DMS 273 (cell line): ENCODE data around the gene IL24.
A peak's percentile ranks its signal among the peaks of the same experiment; 100 is the strongest.

Source experiments
- DNase-seq: peaks from one replicate; lab custom pipeline; 2025; ENCODE audit not compliant: unreplicated experiment; lab: John Stamatoyannopoulos, UW

IL24 gene

DNA sequence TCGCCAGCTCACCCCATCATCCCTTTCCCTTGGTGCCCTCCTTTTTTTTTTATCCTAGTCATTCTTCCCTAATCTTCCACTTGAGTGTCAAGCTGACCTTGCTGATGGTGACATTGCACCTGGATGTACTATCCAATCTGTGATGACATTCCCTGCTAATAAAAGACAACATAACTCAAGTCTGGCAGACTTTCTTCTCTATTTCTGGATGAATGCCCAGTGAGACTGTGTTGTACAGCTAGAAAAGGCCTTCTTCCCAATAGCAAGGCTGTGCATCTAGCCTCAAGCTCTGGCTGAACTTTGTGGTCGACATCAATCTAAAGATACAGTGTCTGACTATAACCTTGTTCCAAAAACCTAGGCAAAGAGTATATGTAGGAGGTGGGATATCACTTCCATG lies 6.4 kb downstream of the IL24 start:
- peak; percentile 12 for DNase-seq

DNA sequence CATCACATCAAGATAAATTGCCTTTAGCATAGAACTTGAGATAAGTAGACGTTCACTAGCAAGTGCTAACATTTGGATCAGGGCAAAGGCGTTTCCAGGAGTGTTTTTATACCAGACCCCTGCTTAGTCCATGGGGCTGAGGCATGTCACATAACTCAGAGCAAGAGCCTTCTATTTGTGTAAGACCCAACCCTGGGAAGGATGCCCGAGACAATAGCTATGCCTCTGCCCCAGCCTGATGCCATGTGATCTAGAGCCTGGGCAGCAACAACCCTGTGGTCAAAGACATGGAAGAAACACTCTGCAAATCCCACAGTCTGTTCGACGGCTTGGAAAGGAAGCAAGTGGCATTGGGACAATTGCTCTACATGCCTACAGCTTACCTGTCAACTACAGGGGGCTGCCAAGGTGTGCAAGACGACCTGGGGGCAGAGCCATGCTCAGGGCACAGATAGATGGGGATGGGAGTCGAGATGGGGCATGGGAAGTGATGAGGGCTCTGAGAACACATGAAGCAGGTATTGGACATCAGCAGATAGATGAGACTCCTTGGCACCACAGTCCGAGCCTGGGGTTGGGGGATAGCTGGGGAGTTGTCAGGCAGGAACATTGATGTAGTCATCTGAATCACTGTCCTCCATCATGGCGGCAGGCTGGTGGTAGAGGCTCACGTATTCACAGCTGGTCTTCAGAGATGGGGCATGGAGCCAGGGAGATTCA lies 7.3 kb downstream of the IL24 start:
- no peak for DNase-seq

DNA sequence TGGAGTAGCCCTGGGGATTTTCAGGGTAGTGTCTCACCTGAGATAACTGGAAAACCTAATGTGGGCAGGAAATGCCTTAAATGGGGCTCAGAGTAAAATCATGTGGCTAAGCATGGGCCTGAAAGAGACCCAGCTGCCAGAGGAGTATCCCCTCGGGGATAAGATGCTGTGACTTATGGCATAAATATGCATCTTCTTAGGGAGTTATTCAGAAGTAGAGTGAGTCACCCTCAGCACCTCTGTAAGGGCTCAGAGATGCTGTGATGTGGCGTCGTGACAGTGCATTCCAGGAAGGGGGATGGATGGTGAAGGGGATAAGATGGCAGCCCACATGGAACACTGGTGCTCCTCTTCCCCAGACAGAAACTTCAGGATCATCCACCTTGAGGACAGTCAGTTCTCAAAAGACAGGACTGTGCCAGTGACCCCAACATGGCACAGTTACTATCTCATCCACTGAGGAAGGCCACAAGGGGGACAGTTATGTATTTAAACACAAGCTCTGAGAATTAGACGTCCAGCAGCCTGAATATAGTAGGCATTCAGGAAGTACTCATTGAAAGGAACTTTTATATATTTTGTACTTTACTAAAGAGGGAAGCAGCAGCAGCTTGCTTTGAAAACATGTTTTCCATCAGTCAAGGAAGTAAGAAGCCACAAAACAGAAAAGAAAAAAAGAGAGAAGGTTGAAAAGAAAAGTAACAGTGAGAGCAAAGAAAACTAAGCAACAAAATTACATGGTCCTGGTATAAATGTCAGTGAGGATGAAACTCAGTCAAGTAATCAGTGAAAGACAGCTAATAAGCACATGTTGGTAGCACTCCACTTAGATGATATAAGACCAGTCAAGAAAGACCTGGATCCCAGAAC lies 8.3 kb downstream of the IL24 start:
- no peak for DNase-seq

DNA sequence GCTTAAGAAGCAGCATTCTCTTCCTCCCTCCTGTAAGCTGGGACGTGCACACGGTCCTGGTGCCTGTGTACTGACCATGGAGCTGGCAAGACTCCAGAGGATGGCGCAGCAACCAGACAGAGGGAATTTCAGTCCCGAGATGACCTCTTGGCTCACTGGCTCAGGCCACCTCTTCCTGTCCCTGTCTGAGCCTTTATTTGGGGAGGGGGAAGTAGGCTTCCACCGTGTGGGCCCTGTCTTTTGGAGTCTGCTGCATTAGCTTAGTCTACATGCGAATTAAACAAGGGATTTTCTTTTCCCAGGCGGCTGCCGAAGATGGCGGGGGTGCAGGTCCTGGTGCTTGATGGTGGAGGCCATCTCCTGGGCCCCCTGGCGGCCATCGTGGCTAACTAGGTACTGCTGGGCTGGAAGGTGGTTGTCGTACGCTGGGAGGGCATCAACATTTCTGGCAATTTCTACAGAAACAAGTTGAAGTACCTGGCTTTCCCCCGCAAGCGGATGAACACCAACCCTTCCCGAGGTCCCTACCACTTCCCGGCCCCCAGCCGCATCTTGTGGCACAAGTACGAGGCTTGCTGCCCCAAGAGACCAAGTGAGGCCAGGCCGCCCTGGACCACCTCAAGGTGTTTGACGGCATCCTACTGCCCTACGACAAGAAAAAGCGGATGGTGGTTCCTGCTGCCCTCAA lies 10.2 kb downstream of the IL24 start:
- DNase-seq, result peak; percentile 60

DNA sequence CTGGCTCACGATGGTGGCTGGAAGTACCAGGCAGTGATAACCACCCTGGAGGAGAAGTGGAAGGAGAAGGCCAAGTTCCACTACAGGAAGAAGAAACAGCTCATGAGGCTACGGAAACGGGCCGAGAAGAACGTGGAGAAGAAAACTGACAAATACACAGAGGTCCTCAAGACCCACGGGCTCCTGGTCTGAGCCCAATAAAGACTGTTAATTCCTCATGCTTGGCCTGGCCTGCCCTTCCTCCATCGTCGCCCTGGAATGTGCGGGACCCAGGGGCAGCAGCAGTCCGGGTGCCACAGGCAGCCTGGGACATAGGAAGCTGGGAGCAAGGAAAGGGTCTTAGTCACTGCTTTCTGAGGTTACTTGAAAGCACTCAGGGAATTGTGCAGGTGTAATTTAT lies 10.8 kb downstream of the IL24 start:
- no peak for DNase-seq

DNA sequence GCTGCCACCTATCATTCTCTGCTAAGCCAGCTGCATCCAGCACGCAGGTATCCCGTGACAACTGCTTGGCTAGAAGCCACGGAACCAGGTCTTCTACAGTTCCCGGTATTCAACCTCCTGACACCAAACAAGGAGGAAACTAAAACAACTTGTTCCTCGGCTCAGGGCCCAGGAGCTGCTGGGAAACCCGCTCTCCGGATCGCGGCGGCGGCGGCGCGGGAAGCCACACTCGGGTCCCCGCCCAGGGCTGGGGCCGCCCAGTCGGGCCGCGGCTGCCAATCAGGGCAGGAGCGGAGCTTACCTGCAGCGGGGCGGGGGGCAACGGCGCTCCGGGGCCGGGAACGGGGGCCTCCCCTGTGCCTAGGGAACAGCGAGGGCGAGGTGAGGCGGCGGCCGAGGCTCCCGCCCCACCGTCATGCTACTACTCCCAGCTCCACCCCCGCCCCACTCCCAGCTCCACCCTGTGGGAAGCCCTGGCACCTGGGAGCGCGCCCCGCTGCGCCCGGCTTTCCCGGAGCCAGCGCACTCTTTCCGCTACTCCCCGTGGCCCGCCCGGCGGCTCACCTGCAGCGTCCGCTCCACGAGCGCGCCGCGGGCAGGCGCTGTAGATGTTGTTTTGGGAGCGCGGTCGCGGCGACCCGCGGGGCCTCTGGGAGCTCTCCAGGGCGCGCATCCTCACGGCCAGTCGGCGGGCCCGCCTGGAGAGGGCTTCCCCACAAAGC lies 12.1 kb downstream of the IL24 start:
- DNase-seq, result peak; percentile 70

DNA sequence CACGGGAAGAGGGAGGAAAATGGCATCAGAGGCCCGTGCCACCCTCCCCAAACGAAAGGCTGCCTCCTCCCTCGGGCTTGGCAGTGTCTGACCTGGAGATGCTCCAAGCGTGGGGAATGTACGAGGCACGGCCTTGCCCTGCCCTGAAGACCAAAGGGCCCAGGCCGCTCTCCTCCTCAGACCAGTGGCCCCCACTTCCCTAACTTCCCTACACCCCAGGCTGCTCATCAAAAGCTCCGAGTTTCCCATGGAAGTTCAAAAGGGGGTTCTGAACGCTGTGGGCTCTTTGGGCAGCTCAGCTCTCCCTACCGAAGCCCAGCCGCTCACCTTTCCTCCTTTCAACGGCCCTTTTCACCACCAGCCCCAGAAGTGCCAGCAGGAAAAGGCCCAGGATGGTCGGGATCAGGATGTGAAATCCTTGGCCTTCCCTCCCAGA lies 12.7 kb downstream of the IL24 start:
- DNase-seq, result no peak

DNA sequence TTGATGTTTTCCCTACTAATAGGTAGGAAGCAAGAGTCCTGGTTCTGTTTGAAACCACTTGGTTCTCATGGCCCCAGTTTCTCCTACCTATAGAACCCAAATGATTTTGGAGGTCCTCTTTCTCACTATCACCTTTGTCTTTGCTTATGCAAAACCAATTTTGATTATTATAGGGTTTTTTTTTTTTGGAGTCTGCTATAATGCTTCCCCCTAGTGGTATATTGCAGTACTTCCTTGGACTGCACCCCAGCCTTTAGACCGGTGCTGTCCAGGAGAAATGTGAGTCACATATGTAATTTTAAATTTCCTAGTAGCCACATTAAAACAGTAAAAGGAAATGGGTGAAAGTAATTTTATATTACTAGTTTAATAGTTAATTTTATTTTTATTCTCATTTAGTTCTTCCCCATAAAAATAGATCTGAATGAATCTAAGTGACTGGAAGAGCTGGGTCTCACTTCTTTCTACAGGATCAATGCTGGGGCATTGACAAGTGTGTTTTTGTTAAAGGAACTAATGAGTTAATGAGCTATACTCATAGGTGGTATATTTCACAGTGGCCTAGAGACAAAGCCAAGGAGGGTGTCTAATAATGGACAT lies 13.9 kb downstream of the IL24 start:
- peak; percentile 73 for DNase-seq

DNA sequence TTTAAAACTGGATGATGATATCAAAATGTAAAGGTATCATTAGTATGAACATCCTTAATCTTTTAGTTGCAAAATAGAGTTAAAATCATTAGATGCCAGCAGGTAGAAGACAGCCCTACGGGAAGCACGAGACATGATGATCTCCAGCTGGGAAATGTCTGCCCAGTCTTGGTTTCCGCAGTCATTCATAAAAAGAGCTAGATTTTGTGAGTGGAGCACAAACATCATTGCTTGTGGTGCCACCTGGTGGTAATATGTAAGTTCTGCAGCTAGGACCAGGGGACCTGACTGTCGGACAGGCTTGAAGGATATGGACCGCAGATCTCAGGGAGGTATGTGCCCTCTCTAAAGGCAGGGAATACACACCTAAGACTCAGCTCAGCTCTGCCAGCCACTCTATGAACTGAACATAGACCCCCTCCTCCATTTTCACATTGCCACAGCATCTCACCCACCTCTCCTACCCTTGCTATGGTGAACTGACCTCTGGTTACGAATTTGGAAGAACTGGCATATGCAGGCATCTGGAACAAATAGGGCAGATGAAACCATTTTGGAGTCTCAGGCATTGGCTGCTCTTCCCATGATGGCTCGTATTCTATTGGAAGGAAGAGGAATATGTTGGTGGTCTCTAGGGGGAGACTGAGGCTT lies 15.3 kb downstream of the IL24 start:
- peak; percentile 91 for DNase-seq

DNA sequence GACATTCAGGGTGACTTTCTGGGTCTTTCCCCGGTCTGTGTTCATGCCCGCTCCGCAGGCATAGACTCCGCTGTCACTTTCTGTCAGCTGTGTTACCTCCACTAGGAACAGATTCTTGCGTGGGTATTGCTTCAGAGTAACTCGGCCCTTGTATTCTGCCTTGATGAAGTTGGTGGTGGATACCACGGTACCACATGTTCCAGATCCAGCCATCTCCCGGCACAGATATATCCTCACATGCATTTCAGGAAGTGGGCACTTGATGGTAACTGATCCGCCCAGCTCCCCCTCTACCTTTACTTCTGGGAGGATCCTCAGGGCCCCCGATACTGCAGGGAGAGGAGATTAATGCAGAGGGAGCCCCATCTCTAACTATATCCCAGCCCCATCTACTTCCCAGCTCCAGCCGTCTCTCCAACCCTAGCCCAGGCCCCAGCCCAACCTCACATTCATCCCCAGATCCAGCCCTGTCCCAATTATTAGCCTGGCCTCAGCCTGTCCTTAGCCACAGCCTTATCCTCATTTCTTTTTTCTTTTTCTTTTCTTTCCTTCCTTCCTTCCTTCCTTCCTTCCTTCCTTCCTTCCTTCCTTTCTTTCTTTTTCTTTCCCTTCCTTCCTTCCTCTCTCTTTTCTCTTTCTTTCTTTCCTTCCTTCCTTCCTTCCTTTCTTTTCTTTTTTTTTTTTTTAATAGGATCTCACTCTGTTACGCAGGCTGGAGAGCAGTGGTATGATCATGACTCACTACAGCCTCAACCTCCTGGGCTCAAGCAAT lies 16.7 kb downstream of the IL24 start:
- DNase-seq, result no peak

DNA sequence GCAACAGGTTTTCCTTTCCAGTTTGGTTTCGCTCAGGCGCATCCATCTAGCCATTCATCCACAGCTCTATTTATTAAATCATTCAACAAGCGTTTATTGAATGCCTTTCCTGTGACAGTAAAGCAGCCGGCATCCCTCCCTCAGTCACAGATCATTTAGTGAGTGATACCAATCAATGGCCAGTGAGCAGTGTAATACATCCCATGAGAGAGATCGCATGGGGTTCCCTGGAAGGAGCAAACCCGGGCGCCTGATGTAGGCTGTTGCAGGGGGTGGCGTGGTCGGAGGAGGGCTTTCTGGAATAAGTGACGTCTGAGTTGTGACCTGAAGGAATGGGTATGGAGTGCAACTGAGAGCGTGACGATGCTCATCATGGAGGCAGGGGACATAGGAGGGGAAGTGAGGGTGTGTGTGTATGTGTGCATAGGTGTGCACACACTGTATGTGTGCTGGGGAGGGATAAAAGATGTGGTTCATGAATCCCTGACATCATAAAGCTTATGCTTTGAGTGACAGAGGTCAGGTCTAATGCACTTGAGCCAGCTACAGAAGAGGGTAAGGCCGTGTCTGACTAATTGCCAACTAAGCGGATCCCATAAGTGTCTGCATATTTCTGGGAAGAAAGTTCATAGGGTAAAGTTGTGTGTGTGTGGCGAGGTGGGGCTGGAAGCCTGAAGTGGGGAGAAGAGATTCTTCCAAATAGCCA lies 17.9 kb downstream of the IL24 start:
- DNase-seq, result no peak

DNA sequence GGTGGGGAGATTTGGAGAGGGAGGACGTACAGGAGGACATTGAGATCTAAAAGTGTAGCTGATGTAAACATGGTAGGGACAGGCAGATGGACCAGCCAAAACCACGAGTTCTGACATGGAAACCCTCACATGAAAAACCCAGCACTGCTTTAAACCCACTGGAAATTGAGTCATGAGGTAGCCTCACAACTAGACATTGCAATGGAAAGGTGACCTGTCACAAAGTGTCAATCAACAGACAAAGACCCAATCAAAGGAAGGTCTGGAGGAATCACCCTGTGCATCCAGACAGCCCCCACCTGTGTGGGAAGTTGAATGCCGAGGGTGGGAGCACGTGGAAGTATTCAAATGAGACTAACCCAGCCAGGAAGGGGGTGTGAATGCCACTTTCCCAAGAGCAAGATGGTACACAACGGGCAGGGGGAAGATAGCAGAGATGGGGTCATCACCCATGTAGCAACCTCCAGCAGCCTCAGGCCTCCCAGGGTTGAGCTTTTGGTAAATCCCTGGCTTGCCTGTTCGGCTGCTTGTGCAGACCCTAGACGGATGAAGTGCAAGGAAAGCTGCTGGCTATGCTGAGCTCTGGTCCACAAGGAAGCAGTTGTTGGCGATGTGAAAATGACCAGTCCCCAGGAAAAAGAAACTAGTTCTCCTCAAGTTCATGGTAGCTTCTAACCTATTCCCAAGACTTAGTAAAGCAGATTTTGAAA lies 18.9 kb downstream of the IL24 start:
- no peak for DNase-seq

DNA sequence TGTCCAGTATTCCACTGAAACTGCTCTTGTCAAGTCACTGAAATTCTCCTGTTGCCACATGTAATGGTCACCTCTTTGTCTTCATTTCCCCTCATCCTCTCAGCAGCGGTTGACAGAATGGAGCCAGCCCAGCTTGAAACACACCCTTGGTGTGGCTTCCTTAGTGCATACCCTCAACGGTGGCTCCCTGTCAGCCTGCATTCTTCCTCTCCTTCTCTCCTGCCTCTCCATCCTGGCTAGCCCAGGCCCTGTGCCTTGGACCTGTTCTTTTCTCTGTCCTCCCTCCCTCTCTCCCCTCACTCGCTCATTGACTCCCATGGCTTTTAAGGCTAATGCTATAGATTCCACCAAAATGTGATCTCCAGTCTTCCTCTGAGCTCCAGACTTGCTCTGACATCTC lies 20.8 kb downstream of the IL24 start:
- no peak for DNase-seq

DNA sequence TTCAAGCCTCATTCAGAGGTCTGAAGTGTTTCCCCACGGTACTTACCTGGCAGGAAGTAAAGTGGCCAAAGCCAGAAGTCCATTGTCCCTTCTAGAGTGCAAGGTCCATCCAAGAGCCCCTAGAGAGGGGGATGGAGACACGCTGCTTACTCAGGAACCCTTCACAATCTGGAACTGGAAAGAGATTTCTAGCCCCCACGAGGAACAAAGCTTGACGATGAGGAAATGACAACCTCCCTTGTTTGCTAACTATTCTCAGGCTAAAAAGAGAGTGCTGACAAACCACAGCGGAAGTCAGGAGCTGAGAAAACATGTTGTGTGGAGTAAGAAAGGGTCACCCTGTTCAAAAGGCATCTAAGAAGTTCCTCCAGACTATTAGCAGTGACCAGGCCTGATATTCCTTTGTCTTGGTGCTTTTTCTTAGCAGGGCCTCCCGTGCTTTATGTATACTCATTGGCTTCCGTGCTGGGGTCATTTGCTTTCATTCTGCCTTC lies 24.6 kb downstream of the IL24 start, which contains the start of gene FCMR:
FCMR (minus strand) TSS at position 170 of the 494 bp plus-strand sequence; CDS start at position 83, 87 bp downstream.
- no peak for DNase-seq

DNA sequence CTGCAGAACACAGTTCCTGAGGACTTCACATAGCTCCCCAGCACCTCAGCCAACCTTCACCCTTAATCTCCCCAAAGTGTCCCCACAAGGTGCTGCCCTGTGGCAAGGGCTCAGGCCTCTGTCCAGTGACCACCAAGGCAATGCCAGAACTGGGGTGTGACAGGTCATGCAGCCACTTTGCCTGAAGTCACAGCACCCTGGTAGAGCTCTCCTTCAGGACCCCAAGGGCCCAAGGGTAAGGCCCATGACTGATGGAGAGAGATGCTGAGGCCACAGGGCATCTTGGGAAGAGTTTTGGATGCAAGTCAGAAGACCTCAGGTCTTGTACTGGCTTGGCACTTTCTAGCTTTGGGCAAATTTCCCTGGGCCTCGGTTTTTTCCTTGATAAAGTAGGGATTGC lies 25.3 kb downstream of the IL24 start:
- no peak for DNase-seq

DNA sequence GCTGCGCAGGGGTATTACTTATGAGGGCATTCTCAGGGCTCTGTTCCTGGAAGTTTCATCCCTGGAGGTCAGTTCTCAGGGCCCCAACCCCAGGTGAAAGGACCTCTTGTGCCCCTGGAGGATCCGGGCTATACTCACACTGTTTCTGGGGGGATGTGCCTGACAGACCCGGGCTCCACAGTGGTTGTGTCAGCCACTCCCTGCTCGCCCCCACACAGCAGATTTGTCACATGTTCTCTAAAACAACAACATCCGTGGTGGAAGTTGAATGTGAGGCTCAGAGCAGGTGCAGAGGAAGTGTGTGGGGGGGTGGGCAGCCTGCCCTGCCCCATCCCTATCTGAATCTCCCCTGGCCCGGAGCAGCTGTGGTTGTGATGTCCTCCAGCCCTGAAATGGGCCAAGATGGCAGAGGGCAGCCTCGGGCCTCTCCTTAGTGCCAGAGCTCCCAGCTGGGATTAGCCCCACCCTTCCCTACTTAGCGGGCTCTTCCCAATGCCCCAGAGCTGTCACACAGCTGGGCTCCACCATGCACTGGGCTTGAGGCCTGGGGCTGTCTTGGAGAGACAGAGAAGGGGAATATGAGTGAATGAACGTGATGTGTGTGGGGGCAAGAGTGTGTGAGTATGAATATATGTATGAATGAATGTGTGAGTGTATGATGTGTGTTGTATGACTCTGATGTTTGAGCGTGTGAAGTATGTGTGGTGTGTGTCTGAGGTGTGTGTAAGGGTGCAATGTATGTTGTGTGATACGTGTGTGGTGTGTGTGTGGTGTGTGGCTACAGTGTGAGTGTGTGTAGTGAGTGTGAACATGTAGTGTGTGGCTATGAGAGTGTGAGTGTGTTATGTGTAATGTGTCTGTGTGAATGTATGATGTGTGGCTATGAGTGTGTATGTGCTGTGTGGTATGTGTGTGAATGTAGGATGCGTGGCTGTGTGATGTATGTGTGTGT lies 26.0 kb downstream of the IL24 start:
- DNase-seq, result no peak
